NCI-H1417 treated with DMSO at 0.1 percent for 48 hours (cell line): ENCODE measurements around the gene ELMO2.

Source experiments
- DNase-seq: peaks from one replicate; lab custom pipeline; 2025; lab: John Stamatoyannopoulos, UW

Gene ELMO2

DNA sequence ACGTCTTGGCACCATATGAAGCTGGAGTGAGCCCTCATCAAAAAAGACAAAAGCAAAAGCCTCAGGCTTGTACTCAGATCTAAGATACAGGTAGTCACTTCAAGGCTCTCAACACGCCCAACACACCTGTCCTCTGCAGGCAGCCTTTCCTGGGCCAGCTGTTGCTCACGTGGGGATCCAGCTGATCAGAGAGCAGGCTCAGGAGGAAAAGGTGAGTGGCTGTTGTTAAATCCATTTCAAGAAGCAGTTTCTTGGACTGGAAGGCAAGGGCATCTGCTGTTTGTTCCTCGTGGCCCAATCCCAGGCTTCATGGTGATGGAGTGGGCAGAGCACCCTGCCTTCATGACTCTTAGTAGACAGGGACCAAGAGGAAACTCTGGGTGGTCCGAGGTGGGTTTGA lies 39.6 kb downstream of the ELMO2 start:
- DNase-seq, result no peak

DNA sequence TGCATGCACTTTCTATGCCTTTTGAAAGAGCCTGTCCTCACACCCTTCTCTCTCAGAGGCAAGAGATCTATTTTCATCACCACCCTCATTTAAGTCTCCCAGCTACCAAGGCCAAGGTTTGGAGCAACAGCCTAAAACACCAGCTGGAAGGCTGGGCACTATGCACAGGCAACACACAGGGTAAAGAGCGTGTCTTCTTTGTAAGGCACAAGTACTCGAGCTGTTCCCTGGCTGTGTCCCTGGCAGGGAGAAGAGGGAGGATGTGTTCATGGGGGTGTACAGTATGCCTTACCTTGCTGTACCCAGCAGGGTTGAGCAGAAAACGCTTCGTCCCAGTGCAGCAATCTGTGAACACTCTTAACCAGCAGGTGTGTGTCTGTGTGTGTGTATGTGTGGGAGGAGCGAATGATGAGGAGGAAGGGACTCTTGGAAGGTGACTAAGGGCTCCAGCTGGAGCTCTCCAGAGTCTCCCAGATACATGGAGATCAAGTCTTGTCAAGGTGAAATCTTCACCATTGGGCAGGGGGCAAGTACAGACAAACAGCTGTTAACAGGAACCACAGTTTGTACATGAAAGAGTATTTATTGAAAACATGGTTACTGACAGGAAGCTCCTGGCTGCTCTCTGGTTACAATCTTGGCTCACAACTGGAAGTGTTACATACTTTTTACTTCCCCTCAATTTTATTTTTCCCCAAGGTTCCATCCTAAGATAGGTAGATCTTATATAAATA lies 40.8 kb downstream of the ELMO2 start:
- DNase-seq, result no peak

DNA sequence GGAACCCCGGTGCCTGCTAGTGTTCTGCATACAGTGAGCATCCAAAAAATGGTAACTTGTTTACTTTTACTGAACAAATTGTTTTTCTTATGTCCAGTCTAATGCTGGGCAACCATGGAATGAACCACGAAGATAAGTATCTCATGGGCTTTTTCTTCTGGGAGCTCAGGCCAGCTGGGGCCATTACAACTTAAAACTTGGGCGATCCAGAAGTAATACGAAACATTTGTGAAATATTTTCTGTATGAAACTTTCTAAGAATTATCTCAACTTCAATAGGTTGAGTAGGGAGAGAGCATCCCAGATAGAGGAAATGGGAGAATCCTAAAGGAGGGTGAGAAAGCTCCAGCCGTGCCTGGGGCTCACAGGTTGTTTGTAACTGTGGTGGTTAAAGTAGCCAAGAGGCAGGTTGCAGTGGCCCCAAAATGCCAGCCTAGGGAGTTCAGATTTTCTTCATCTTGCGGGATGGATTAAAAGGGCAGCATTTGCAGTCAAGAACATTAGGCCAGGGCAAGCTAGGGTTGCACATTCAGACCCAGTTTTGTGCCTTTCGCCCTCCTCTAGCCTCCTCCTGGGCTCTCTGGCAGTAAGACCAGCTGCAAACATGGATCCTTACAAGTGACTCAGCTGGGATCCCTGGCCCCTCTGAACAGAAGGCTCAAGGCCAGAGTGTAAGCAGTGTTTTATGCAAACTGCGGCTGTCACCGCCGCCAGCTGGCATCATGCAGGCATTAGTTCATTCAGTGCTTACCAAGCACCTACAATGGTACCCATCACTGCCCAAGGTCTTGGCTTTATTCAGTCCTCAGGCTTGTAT lies 41.5 kb downstream of the ELMO2 start:
- DNase-seq, result no peak

DNA sequence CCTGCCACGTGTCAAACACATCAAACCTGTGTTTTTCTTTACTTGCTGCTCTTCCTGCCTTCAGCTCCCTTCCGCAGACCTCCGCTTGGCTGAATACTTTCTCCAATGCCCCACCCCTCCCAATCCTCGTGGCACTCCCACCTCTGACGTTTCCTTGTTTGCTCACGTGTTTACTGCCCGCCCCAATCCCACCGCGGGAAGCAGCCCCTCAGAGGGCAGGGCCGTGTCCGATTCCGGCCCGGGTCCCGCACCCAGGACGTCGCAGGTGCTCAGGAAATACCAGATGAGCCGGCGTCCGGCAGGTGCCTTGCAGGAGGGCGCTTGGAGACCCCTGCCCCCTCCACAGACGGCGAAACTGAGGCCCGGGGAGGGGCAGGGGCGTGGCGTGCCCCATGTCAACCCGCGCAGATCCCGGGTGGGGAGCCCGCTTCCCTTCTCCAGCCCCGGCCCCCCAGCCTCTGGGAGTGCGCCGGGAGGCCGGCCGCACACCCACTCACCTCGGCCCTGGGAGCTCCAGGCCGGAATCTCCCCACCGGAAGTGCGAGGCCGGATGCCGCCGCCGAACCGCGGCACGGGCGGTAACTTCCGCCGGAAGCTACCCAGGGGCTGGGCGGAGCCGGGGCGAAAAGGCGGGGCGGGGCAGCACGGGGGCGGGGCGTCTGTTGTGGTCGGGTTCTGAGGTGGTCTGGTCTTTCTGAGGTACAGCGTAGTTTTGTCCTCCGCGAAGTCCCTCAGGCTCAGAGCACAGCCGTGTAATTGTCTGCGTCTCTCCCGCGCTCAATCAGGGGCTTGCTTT lies 42.3 kb downstream of the ELMO2 start:
- peak; percentile 14 for DNase-seq

DNA sequence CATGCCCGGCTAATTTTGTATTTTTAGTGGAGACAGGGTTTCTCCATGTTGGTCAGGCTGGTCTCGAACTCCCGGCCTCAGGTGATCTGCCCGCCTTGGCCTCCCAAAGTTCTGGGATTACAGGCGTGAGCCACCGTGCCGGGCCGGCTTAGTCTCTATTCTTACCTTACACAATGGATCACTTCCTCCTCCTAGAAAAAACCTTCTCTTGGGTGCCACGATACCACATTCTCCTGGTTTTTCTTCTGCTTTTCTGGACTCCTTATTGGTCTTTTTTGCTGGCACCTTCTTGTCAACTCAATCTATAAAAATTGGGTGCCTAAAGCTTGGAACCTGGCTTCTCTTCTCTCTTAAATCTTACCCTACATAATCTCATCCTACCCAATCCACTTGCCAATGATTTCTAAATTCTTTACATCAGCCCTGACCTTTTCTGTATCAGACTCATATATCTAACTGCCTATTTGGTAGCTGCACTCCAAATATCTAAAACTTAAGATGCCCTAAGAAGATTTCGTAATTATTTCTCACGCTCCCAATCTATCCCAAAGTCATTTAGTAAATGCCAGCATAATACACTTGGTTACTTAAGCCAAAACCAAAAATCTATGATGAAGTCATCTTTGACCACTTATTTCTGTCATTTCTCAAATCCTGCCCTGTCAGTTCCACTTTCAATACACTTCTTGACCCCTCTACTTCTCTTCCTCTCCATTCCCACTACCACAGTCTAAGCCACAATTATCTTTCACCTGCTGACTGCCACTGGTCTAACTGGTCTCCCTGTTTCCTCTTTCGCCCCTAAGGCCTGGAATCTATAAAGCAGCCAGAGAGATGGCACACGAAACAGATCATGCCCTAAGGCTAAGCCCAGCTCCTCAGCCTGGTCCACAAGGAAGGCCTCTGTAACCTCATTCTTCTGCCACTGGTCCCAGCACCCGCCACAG lies 43.2 kb downstream of the ELMO2 start:
- no peak for DNase-seq

DNA sequence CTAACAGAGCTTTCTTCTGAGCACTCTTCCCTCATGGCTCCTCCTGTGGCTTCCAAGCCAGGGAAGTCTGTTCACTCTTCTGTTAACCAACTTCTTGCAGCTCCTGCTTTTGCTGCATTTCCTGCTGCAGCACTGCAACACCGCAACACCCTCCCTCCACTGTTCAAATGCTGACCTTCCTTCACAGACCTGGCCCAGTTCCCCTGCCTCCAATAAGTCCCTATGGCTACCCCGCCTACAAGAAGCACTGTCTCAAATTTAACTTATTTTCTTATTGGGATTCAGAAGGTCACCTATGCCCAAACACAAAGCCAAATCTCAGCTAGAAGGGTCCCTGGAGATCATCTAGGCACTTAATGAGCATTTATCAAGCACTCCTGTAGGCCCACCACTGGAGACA lies 44.6 kb downstream of the ELMO2 start:
- no peak for DNase-seq

DNA sequence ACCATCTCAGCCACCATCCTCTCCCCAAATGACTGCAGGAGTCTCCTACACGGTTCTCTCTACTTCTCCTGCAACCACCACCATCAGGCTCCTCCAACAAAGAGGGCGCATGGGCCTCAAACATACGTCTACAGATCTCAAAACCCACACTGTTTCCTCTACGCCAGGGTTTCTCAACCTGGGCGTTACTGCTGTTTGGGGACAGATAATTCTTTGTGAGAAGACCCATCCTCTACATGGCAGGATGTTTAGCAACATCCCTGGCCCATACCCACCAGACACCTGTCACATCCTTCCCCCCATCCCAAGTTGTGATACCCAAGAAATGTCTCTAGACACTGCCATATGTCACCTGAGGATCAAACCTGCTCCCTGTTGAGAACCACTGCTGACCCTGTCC lies 45.0 kb downstream of the ELMO2 start:
- no peak for DNase-seq

DNA sequence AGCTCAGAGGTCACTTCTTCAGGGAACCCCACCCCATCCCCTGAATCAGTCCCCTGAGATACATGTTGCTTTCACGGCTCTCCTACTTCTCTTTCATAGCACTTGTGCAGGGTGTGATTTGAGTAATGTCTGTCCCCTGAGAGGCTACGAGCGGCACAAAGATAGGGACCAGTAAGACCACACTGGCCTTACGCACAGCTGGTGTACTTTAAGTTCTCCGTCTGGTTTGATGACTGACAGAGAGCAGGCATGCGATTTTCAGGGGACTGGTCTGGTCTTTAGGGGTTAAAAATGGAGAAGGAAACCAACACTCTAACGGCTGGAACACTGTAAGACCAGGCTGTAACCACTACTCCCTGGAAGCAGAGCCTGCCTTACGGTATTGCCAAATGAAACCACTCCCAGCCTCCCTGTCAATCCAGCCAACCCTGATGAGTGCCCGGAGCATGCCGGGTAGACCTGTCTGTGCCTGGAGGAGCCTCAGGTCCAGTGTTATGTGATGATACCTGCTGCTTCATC lies 47.1 kb downstream of the ELMO2 start:
- DNase-seq, result no peak

DNA sequence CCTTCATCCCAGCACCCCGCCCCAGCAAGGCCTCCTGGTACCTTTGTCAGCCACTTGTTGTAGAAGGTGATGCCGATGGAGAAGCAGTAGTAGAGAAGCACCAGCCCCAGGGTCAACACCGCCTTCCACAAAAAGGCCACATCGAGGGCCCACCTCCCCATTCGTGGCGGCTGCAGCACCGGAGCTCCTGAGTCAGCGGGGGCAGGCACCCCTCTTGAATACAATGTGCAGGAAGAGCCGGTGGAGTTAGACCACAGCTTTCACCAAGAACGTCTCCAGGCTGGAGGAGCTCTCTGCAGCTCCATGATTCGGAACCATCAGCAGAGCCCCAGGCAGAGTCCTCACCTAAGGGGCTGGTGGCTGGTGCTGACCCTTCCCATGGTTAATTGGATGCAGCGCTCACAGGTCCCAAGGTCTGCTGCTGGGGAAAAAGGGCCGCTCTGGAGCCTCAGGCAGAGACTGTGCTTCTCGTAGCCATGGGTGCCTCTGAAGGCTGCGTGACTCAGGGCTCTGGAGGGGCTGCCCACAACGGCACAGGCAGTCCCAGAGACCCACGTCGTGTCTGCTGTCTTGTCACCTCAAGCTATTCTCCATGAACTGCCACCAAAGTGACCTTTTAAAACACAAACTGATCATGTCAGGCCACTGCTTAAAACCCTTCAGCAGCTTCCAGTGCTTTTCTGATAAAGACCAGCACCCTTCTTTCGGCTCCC lies 47.9 kb downstream of the ELMO2 start:
- no peak for DNase-seq

DNA sequence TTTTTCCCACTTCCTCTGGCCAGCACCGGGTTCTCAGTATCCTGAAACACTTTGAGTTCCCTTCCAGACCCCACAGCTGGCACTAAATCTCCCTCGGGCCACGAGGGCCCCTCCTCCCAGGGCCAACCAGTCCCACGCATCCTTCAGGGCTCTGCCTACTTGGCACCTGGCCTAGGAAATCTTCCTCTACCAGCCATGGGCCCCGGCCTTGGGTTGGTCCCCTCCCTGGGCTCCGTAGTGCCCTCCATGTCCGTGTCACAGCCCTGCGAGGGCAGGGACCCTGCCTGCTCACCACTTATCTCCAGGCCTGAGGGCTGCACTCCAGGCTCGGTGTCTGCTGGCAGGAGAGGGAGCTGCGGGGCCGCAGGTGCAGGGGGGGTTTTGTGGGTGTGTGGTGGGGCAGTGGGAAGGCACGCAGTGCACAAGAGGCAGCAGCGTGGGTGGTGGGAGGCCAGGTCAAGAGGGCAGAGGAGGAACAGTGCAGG lies 49.3 kb downstream of the ELMO2 start:
- DNase-seq, result no peak

DNA sequence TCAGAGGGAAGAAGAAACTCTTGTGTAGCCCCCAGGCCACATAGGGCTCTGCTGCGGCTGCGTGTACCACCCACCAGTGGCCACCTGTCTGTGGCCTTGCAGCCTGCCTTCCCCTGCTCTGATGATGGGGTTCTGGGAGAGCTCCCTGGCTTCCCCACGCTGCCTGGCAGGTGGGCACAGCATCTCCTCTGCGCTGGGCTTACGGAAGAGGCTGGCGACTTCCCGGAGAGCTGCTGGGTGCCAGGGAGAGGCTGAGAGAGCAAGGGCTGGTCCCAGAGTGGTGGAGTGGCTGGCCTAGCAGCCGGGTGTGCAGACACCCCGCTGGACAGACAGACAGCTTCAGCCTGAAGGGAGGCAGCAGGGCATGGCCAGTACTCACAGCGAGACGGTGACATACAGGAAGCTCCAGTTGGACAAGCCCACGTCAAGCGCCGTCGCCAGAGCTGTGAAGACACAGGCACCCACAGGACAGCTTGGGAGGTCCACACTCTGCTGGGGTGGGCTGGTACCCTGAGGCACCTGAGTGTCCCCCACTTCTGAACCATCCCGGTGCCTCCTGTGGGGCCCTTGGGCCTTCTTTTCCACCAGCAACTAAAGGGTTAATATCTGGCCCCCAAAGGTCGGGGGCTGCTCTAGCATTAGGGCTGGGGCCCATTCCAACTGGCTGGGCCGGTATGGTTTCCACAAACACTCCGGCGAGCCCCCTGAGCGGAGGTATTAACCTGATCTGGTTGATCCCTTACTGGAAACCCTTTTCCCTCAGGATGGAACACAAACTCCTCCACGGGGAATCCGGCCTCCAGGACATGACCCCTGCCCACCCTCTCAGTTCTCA lies 50.0 kb downstream of the ELMO2 start:
- no peak for DNase-seq

DNA sequence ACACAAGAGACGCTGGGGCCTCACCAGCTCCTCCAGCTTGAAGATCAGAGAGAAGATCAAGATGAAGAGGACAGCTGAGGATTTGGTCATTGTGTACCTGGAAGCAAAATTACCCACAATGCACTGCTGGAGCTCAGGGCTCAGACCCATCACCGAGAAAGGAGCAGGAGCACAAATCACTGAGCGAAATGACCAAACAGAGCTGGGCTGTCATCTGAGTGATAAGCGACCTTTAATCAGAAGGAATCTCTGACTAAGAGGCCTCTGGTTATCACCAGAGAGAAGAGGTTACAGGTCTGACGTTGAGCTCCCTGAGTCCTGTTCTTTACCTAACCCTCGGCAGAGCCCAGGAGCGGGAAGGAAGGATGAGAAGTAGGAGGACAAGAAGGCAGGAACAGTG lies 50.6 kb downstream of the ELMO2 start:
- DNase-seq, result no peak

DNA sequence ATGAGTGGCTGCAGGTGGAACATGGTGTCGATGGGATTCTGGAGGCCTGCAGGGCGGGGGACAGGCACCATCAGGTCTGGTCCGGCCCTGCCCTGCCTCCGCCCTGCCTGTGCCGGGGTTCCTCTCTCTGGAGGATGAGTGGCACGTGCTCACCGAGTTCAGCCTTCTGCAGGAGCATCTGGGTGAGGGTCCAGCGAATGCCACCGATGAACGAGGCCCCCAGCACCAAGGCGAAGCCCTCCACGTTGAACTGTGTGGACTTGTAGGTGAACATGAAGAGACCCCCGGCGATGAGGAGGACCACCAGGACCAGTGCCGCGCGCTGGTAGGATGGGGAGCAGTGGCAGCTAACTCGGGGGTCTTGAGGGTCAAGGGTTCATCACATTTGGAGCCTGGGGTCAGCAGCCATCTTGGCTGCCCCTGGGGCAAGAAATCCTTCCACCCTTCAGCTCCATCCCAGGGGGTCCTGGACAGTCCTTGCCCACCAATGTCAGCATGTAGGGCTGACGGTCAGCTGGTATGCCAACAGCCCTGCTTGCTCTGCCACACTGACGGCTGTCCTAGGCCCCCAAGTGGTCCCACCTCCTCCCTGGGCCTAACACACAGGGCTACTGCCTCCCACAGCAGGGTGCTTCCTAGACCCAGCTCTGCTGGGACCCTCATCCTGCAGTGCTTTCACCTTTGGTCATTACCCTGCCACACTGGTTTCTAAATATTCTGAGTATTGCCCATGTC lies 51.3 kb downstream of the ELMO2 start:
- no peak for DNase-seq

DNA sequence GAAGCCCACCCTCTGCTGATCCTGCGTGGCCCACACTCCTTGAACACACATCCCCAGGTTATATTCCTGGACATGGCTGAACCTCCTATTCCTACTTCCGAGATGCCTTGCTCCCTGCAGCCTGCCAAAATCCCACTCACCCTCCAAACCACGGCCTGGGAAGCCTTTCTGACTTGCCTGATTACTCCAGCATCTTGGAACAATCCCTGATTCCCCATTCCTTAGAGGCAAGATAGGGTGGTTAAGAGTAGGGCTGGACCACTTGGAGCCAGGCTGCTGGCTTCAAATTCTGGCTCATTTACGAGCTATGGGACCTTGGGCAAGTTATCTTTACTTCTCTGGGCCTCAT lies 52.2 kb downstream of the ELMO2 start:
- no peak for DNase-seq

DNA sequence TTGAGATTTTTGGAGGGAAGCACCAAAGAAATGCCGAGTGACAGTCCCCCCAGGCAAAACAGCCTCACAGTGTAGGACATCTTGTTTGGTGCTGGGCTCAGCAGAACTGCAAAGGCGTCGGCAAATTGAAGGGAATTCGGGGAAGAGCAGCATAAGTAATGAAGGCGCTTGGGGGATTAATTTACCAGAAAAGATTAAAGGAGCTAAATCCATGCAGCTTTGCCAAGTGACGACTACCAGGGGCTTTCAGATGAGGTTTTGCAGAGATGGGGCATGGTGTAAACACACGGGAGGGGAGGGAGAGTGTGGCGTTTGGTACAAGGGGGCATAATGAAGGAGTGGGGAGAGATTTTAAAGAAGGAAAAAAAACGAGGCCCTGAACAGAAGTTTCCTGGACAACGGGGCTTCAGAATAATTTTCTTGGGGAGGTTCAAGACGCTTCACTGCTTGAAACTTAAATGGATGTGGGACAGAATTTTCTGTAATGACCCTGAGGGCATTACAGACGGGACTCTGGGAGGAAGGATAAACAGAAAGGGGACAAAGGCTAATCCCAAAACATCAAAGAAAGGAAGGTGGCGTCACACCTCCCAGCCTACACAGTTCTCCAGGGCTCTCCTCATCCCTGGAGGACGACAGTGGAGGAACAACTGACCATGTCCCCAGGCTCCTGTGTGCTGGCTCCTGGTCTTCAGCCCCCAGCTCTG lies 52.8 kb downstream of the ELMO2 start:
- no peak for DNase-seq

DNA sequence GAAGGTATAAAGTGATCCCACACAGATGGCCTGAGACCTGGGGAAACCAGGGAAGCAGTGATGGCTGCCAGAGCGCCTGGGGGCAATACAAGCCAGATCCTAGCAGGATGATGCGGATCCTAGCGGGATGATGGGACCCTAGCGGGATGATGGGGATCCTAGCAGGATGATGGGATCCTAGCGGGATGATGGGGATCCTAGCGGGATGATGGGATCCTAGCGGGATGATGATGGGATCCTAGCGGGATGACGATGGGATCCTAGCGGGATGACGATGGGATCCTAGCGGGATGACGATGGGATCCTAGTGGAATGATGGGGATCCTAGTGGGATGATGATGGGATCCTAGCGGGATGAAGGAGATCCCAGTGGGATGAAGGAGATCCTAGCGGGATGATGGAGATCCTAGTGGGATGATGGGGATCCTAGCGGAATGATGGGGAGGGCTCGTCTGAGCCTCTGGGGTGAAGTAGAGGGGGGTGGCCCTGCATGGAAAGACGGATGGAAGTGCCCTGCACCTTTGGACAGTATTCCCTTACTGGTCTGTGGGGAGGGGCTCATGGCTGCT lies 54.0 kb downstream of the ELMO2 start:
- DNase-seq, result no peak

DNA sequence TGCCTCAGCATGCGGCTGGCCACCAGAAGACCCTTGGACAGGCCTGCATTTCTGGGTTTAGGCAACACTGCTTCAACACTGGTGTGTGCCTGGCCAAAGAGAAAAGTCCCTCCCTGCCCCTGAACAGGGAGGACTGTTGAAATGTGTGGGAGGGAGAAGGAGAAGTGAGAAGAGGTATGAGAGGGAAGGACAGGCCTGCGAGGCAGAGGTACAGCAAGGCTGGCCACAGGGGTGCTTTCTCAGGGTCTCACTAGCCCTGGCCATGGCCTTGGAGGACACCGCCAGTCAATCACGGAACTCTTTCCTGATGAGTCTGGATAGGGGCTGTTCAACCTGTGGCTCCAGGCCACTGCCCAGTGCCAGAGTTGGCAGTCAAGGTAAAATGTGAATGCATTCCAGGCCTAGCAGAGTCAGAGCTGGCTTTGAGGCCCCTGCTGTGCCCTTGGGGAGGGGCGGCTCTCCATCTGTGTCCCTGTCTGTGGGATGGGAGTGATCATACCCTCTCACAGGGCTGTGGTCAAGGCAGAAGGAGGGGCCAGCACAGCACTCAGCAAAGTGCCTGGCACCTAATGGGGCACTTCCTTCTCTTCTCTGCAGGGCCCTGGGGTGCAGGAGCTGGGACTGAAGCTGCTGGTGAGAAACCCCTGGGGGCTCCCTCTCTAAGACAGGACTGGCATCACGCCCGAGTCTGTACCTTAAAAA lies 54.9 kb downstream of the ELMO2 start:
- no peak for DNase-seq

DNA sequence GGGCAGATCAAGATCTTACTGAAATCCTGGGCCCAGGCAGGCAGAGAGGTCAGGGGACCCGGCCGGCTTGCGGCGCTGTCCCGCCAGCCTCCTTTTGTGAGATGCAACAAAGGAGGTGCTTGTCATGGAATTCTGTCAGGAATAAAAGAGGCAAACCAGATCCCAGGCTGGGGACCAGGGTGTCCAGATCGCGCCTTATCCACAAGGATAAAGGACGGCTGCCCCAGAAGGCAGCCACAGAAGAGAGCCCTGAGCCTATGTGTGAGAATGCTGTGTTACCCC lies 55.5 kb downstream of the ELMO2 start:
- no peak for DNase-seq
